Retinal pigment epithelial cell (primary cell): ENCODE data around the gene EIF3D.

Source experiments
- DNase-seq: peaks from one replicate; pipeline ENCODE4 v3.0.0-alpha.2; 2010; ENCODE audit warnings: low read depth
- H3K4me3 ChIP-seq: 2 replicates; pipeline ENCODE4 v1.5.1; 2011; ENCODE audit warnings: mild to moderate bottlenecking, low read length, control low read depth, moderate library complexity
- CTCF ChIP-seq: conservative IDR thresholded peaks from 2 replicates; pipeline ENCODE4 v1.5.1; 2011; ENCODE audit warnings: low read depth, low read length, control low read depth, inconsistent platforms

EIF3D gene

DNA sequence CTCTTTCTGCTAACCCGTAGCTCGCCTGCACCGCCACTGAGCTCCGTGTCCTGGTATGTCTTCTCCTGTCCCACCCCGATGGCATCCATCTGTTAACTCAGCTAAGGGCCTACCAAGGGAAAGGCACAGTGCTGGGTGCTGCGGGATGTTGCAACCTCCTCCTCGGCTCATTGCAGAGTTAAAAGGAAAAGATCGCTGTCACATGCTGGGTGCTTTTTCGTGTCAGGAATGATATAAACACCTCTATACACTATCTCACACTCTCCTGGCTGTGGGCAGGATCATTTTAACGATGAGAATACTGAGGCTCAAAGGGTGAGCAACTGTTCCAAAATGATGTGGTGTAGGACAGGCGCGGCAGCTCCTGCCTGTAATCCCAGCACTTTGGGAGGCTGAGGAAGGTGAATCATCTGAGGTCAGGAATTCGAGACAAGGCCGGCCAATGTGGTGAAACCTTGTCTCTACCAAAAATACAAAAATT is 57.6 kb downstream of the EIF3D start:
- no peak overlapping the region for H3K4me3 ChIP-seq
- DNase-seq = no peak
- TF ChIP-seq CTCF = no peak

- no peak for DNase-seq
Observed at GRCh38 chr22:36470994-36471331, 58.0 kb downstream of the EIF3D start.

DNA sequence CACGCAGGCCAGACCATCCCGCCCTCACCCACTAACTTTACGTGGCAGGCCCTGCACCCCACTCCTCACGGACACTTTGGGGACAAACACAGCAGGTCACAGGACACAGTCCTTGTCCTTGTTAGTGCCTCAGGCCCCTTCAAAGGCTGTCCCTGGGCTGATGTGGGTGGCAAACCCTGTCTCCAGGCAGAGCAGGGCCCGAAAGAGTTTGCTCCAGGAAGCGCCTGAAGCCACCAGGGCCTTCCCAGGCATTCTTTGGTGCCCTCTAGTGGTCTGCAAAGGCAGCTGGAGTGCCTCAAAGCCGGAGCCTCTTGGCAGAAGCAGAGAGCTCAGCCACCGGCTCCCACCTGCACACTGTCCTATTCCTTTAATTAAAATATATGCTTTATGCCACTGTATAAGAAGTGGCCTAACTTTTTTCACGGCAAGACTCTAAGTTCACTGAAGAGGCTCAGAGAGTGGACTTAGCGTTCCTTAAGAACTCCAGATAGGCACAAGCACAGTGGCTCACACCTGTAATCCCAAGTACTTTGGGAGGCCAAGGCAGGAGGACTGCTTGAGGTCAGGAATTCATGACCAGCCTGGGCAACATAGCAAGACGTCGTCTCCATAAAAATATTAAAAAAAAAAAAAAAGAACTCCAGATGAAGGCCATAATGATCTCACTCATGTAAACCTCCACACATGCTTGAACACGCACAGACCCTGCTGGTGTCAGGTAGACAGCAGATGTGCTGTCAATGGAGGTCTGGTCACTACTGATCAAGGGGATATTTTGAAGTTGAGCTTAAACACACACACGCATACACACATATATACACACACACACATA is 58.6 kb downstream of the EIF3D start:
- DNase-seq = no peak
- no peak overlapping the region for H3K4me3 ChIP-seq
- TF ChIP-seq CTCF = peak; percentile 98

More at GRCh38 chr22:36470994-36471331, 58.0 kb downstream of the EIF3D start:
- no peak for TF ChIP-seq CTCF
- H3K4me3 ChIP-seq = no peak overlapping the region

GRCh38 chr22:36469094-36469710 is 59.8 kb downstream of the EIF3D start:
- no peak for DNase-seq
- no peak for TF ChIP-seq CTCF
- H3K4me3 ChIP-seq = no peak overlapping the region

GRCh38 chr22:36467946-36468345 is 61.0 kb downstream of the EIF3D start:
- H3K4me3 ChIP-seq = no peak overlapping the region
- no peak for TF ChIP-seq CTCF
- no peak for DNase-seq

DNA sequence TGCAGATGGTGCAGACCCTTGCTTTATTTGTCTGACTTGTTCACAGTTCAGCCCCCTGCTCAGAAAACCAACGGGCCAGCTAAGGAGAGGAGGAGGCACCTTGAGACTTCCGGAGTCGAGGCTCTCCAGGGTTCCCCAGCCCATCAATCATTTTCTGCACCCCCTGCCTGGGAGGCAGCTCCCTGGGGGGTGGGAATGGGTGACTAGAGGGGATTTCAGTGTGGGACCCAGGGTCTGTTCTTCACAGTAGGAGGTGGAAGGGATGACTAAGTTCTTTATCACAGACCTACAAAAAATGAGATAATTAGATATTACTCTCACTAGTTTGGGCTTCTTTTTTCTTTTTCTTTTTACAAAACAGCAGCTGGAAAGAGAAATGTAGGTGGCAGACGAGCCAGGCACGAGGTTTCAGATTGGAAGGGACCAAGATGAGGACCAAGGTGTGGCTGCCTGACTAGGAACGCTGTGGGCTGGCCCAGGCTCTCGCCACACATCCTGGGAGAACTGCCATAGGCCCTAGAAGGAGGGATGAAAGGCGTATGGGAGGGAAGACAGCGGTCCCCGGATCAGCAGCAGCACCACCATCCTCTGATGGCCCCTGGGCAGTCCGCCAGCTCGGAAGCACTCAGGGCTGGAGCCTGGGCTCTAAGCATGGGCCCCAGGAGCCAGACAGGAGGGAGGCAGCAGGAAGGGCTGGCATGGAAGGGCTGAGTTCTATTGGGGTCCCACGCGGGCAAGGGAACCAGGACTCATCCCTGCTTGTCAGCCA is 61.7 kb downstream of the EIF3D start:
- H3K4me3 ChIP-seq = no peak overlapping the region
- TF ChIP-seq CTCF = no peak
- no peak for DNase-seq
